Measurements from ENCODE around the gene ERO1B.

GRCh38 chr1:236166041-236166440 is 115.7 kb downstream of the ERO1B start:
- TF ChIP-seq EP300 (conservative IDR thresholded peaks at IDR 0.05; ENCODE audit: poor library complexity, severe bottlenecking) (no peak), CTCF (IDR thresholded peaks at IDR 0.05; ENCODE audit: poor library complexity, severe bottlenecking) (no peak), EZH2 (IDR thresholded peaks at IDR 0.05; ENCODE audit: borderline replicate concordance, insufficient read depth, low read length, poor library complexity, severe bottlenecking) (no peak), RAD21 (conservative IDR thresholded peaks at IDR 0.05) (no peak), MXI1 (conservative IDR thresholded peaks at IDR 0.05; ENCODE audit: poor library complexity, severe bottlenecking) (no peak), REST (IDR thresholded peaks at IDR 0.05; ENCODE audit: borderline replicate concordance) (no peak), POLR2AphosphoS5 (IDR thresholded peaks at IDR 0.05) (no peak), TAF1 (IDR thresholded peaks at IDR 0.05; ENCODE audit: low read depth) (no peak), SMC3 (conservative IDR thresholded peaks at IDR 0.05; ENCODE audit: poor library complexity) (no peak)

Measured in neural cell (in vitro differentiated cells).